T-cell (primary cell): ENCODE results near the gene S100Z. TPM values are rescaled to one million over a fixed set of nuclear protein-coding genes. Genes with fewer than 3 reads are reported as not detected.

Experiments
- ATAC-seq, 4 experiments: fragments of 200-7000 bp in 3 of 4; fragments of 150-1000 bp in 1 of 4; cut with Tn5 transposase; replicated peaks in 1 of 4; 1 replicate in 3 of 4; 2 replicates in 1 of 4; pipeline ENCODE4 v1.10.0; 2021; ENCODE audit warnings: moderate library complexity in 3 of 4, mild to moderate bottlenecking in 2 of 4, moderate number of reproducible peaks in 1 of 4
- CTCF ChIA-PET, 2 donors: fragments of 300-600 bp; sonication (Branson Sonifier 250); formaldehyde crosslinking; loops; one replicate each; lab custom pipeline; 2022; ENCODE audit warnings: antibody characterized with exemption in 2 of 2; lab: Charles Lee
- POLR2A ChIA-PET, 2 donors: fragments of 300-600 bp; sonication (Branson Sonifier 250); formaldehyde crosslinking; loops; one replicate each; lab custom pipeline; 2022; ENCODE audit warnings: antibody characterized with exemption in 2 of 2; lab: Charles Lee
- DNase-seq, 35 experiments: peaks; one replicate each; pipeline versions ENCODE4 v3.0.0 to v3.0.0-alpha.2; 2013 to 2023
- H3K27ac ChIP-seq: one replicate; pipeline ENCODE4 v1.5.1; 2013; ENCODE audit warnings: low read length
- H3K27me3 ChIP-seq, 2 experiments: replicated peaks in 1 of 2; 1 replicate in 1 of 2; 2 replicates in 1 of 2; pipeline versions ENCODE4 v1.6.1 to v1.7.0; 2013; ENCODE audit warnings: low read length in 1 of 2, mixed read lengths in 1 of 2; ENCODE audit not compliant: control insufficient read depth in 2 of 2, insufficient read depth in 2 of 2; ENCODE audit errors: extremely low read depth in 1 of 2
- H3K36me3 ChIP-seq, 2 donors: 1 replicate in 1 of 2; 2 replicates in 1 of 2; pipeline versions ENCODE4 v1.6.1 to v1.7.0; 2013; ENCODE audit warnings: low read length in 1 of 2; ENCODE audit not compliant: control insufficient read depth in 2 of 2, insufficient read depth in 1 of 2; ENCODE audit errors: extremely low read depth in 1 of 2
- H3K4me1 ChIP-seq, 2 experiments: 1 replicate in 1 of 2; 2 replicates in 1 of 2; pipeline versions ENCODE4 v1.6.1 to v1.7.0; 2013; ENCODE audit warnings: low read length in 2 of 2, mixed read lengths in 1 of 2; ENCODE audit not compliant: insufficient read depth in 2 of 2, control insufficient read depth in 1 of 2; ENCODE audit errors: extremely low read depth in 1 of 2
- H3K4me3 ChIP-seq, 2 donors: 1 replicate in 1 of 2; 2 replicates in 1 of 2; pipeline versions ENCODE4 v1.5.1 to v1.7.0; 2013; ENCODE audit warnings: mild to moderate bottlenecking in 2 of 2, low read length in 1 of 2, moderate library complexity in 1 of 2; ENCODE audit not compliant: control insufficient read depth in 1 of 2; ENCODE audit errors: extremely low read depth in 1 of 2
- H3K9me3 ChIP-seq: 2 replicates; pipeline ENCODE4 v1.7.0; 2013
- H3K27ac Mint-ChIP-seq, 2 donors: one replicate each; pipeline ENCODE4 v1.8.0; 2020 to 2021; ENCODE audit warnings: mild to moderate bottlenecking in 2 of 2, mixed read lengths in 2 of 2
- H3K27me3 Mint-ChIP-seq, 2 donors: one replicate each; pipeline ENCODE4 v1.8.0; 2021 to 2022; ENCODE audit warnings: mixed read lengths in 2 of 2
- H3K36me3 Mint-ChIP-seq: one replicate; pipeline ENCODE4 v1.8.0; 2021; ENCODE audit warnings: mixed read lengths
- H3K4me1 Mint-ChIP-seq, 3 donors: one replicate each; pipeline ENCODE4 v1.8.0; 2020 to 2022; ENCODE audit warnings: mixed read lengths in 3 of 3, mild to moderate bottlenecking in 1 of 3
- H3K4me3 Mint-ChIP-seq, 3 donors: one replicate each; pipeline ENCODE4 v1.8.0; 2020 to 2022; ENCODE audit warnings: mild to moderate bottlenecking in 3 of 3, mixed read lengths in 3 of 3, moderate library complexity in 3 of 3
- H3K9me3 Mint-ChIP-seq, 3 donors: one replicate each; pipeline ENCODE4 v1.8.0; 2020 to 2022; ENCODE audit warnings: mixed read lengths in 3 of 3
- WGBS: methylation state at CpG from one replicate; pipeline ENCODE4 v1.1.5; 2013; ENCODE audit warnings: missing lambda C conversion rate; ENCODE audit not compliant: insufficient coverage; 5-methylcytosine and 5-hydroxymethylcytosine counted together
- total RNA-seq, 35 experiments: library from RNA in 6 of 35; stranded (reverse) in 6 of 35; fragments of 120-200 nt in 1 of 35; gene quantifications; one replicate each; pipeline versions ENCODE4 v1.2.1 to v1.2.4 and lab custom pipeline; 2013 to 2026

Gene S100Z
- total RNA-seq, 5 donors from 2014 or later (not counting 1 experiment from before 2014, with no cell fraction given), result 0.32 to 1.1 (median 0.42) TPM; not detected in 1

DNA sequence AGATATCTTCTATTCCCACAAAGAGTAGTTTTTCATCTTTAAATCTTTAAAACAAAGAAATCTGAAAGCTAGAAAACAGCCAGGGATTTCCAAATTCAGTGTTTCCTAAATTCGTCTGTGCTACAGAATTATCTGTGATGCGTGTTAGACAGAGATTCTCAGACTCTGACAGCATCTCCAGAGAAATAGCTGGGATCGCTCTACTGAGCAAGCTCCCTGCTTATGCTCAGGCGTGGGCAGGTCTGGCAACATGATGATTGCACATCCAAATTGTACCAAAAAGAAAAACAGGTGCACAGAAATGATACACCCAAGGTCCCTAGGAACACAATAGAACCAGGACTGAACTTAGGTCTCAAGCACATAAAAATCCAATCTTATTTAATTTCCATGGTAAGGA lies 80.3 kb downstream of the S100Z start:
- CTCF ChIA-PET, result interaction anchor here in 1 of 2 donors (0.6 kb wide), 1 partner anchor 34 kb away, joined by 3 read pairs; no protein-coding TSS in a partner anchor
- Mint-ChIP-seq H3K4me3 (no peak overlapping the region), H3K27ac (no peak overlapping the region), H3K36me3 (no peaks in the 10 kb centered on the region), H3K27me3 (peaks cover 14 to 18% of the 10 kb centered on the region in 2 donors), H3K4me1 (no peaks in the 10 kb centered on the region), H3K9me3 (no peaks in the 10 kb centered on the region)
- POLR2A ChIA-PET, result no interaction called here
- ATAC-seq (no peak), DNase-seq (no peak)
- 79% methylated on average over 4 of the region's 4 CpGs for WGBS
- no peak overlapping the region for H3K27ac ChIP-seq
- H3K36me3 ChIP-seq, result no peaks in the 10 kb centered on the region
- no peaks in the 10 kb centered on the region for H3K9me3 ChIP-seq
- peaks cover 0 to 7% of the 10 kb centered on the region in 2 experiments for H3K27me3 ChIP-seq
- no peaks in the 10 kb centered on the region for H3K4me1 ChIP-seq
- H3K4me3 ChIP-seq, result no peak overlapping the region

DNA sequence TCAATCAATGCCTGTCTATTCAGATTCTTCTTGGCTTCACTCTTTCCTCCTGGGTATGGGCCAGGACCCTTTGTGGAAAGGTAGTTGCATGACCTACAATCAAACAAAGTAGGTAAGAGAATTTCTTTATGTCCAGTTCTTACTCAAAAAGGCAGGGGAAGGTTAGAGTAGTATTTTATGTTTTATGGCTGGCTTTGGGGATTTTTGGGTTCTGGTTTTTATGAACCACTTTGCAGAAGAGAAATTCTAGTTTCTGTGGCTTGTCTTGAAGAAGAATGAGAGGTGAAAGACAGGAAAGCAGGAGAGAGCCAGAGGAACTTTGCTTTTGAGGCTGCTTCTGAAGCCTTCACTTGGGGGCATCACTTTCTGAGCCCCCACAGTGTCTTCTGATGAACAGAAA lies 88.4 kb downstream of the S100Z start:
- ChIA-PET CTCF (no interaction called here), POLR2A (no interaction called here)
- Mint-ChIP-seq H3K4me1 (no peaks in the 10 kb centered on the region), H3K4me3 (no peak overlapping the region), H3K27ac (no peak overlapping the region), H3K27me3 (peaks cover 5 to 13% of the 10 kb centered on the region in 2 donors), H3K9me3 (no peaks in the 10 kb centered on the region), H3K36me3 (no peaks in the 10 kb centered on the region)
- ATAC-seq (no peak), DNase-seq (no peak)
- no peaks in the 10 kb centered on the region for H3K36me3 ChIP-seq
- H3K27me3 ChIP-seq, result peaks cover 0 to 8% of the 10 kb centered on the region in 2 experiments
- no peaks in the 10 kb centered on the region for H3K4me1 ChIP-seq
- no peaks in the 10 kb centered on the region for H3K9me3 ChIP-seq
- no peak overlapping the region for H3K4me3 ChIP-seq
- H3K27ac ChIP-seq, result no peak overlapping the region

- H3K4me3 Mint-ChIP-seq, result no peak overlapping the region
- Histone ChIP-seq H3K36me3 (no peaks in the 10 kb centered on the region), H3K4me3 (no peak overlapping the region), H3K9me3 (no peaks in the 10 kb centered on the region), H3K27me3 (peaks cover 0 to 11% of the 10 kb centered on the region in 2 experiments), H3K27ac (no peak overlapping the region), H3K4me1 (no peaks in the 10 kb centered on the region)
- 14% methylated on average over 1 of the region's 4 CpGs for WGBS
- CTCF ChIA-PET, result no interaction called here
- H3K36me3 Mint-ChIP-seq, result no peaks in the 10 kb centered on the region
- DNase-seq (no peak), ATAC-seq (no peak)
- H3K9me3 Mint-ChIP-seq, result no peaks in the 10 kb centered on the region
- H3K27ac Mint-ChIP-seq, result no peak overlapping the region
- POLR2A ChIA-PET, result no interaction called here
- H3K4me1 Mint-ChIP-seq, result no peaks in the 10 kb centered on the region
- H3K27me3 Mint-ChIP-seq, result peaks cover 0 to 9% of the 10 kb centered on the region in 2 donors
Observed at GRCh38 chr5:76941000-76941399, 91.2 kb downstream of the S100Z start.

GRCh38 chr5:76941442-76941841 lies 91.6 kb downstream of the S100Z start:
- Histone ChIP-seq H3K9me3 (no peaks in the 10 kb centered on the region), H3K27ac (no peak overlapping the region), H3K4me1 (no peaks in the 10 kb centered on the region), H3K4me3 (no peak overlapping the region), H3K27me3 (peaks cover 0 to 11% of the 10 kb centered on the region in 2 experiments), H3K36me3 (no peaks in the 10 kb centered on the region)
- no CpG with 5 or more reads among the region's 3 CpGs for WGBS
- Mint-ChIP-seq H3K36me3 (no peaks in the 10 kb centered on the region), H3K27me3 (peaks cover 0 to 12% of the 10 kb centered on the region in 2 donors), H3K9me3 (no peaks in the 10 kb centered on the region), H3K4me3 (no peak overlapping the region), H3K27ac (no peak overlapping the region), H3K4me1 (no peaks in the 10 kb centered on the region)
- ATAC-seq, result no peak
- ChIA-PET POLR2A (no interaction called here), CTCF (no interaction called here)
- no peak for DNase-seq

- no CpG with 5 or more reads among the region's 1 CpG for WGBS
- Histone ChIP-seq H3K27ac (no peak overlapping the region), H3K9me3 (no peaks in the 10 kb centered on the region), H3K27me3 (peaks cover 0 to 3% of the 10 kb centered on the region in 2 experiments), H3K36me3 (no peaks in the 10 kb centered on the region), H3K4me1 (no peaks in the 10 kb centered on the region), H3K4me3 (no peak overlapping the region)
- ATAC-seq (no peak), DNase-seq (no peak)
- Mint-ChIP-seq H3K27ac (no peak overlapping the region), H3K9me3 (no peaks in the 10 kb centered on the region), H3K4me3 (no peak overlapping the region), H3K36me3 (no peaks in the 10 kb centered on the region), H3K27me3 (peaks cover 0 to 19% of the 10 kb centered on the region in 2 donors), H3K4me1 (no peaks in the 10 kb centered on the region)
- ChIA-PET CTCF (no interaction called here), POLR2A (no interaction called here)
Observed at GRCh38 chr5:76942581-76942980, 92.8 kb downstream of the S100Z start.

DNA sequence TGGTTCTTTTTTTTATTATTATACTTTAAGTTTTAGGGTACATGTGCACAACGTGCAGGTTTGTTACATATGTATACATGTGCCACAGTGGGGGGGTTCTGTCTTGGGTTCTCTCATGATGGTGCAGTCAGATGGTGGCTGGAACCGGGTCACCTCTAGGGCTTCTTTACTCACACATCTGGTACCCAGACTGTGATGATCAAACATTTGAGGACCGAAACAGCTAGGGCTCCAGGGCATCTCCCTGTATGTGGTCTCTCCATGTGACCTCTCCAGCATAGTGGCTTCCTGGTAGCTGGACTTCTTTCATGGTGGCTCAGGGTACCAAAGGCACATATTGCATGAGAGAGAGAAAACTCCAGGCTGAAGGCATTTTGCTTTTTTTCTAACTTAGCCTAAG lies 93.2 kb downstream of the S100Z start:
- Mint-ChIP-seq H3K27ac (no peak overlapping the region), H3K4me3 (no peak overlapping the region), H3K36me3 (no peaks in the 10 kb centered on the region), H3K9me3 (no peaks in the 10 kb centered on the region), H3K4me1 (no peaks in the 10 kb centered on the region), H3K27me3 (peaks cover 0 to 19% of the 10 kb centered on the region in 2 donors)
- no peak for ATAC-seq
- CTCF ChIA-PET, result no interaction called here
- Histone ChIP-seq H3K36me3 (no peaks in the 10 kb centered on the region), H3K27me3 (peaks cover 0 to 3% of the 10 kb centered on the region in 2 experiments), H3K9me3 (no peaks in the 10 kb centered on the region), H3K4me1 (no peaks in the 10 kb centered on the region), H3K4me3 (no peak overlapping the region), H3K27ac (no peak overlapping the region)
- no CpG with 5 or more reads among the region's 3 CpGs for WGBS
- POLR2A ChIA-PET, result no interaction called here
- DNase-seq, result no peak

GRCh38 chr5:76944638-76945037 lies 94.8 kb downstream of the S100Z start:
- H3K27me3 Mint-ChIP-seq, result peaks cover 4 to 24% of the 10 kb centered on the region in 2 donors
- no peak overlapping the region for H3K27ac ChIP-seq

More at GRCh38 chr5:76944638-76945037, 94.8 kb downstream of the S100Z start:
- ChIA-PET CTCF (no interaction called here), POLR2A (no interaction called here)
- peaks cover 0 to 3% of the 10 kb centered on the region in 2 experiments for H3K27me3 ChIP-seq
- H3K9me3 Mint-ChIP-seq, result no peaks in the 10 kb centered on the region
- H3K4me3 Mint-ChIP-seq, result no peak overlapping the region
- no peaks in the 10 kb centered on the region for H3K4me1 ChIP-seq
- 70% methylated on average over 4 of the region's 5 CpGs for WGBS
- no peak for ATAC-seq
- no peaks in the 10 kb centered on the region for H3K4me1 Mint-ChIP-seq
- DNase-seq, result no peak
- no peaks in the 10 kb centered on the region for H3K36me3 Mint-ChIP-seq
- no peaks in the 10 kb centered on the region for H3K9me3 ChIP-seq
- no peak overlapping the region for H3K4me3 ChIP-seq
- no peak overlapping the region for H3K27ac Mint-ChIP-seq
- H3K36me3 ChIP-seq, result no peaks in the 10 kb centered on the region
